Progenitor cell of endocrine pancreas (in vitro differentiated cells): ENCODE data around the gene TNFRSF25. TPM values are rescaled to one million over a fixed set of nuclear protein-coding genes. Genes with fewer than 3 reads are reported as not detected.
A peak's percentile ranks its signal among the peaks of the same experiment; 100 is the strongest.

Experiments used
- DNase-seq: peaks from one replicate; pipeline ENCODE4 v3.0.0; 2021; ENCODE audit warnings: low spot score; ENCODE audit not compliant: unreplicated experiment
- H3K27ac Mint-ChIP-seq: 2 replicates; pipeline ENCODE4 v1.8.0; 2021; ENCODE audit warnings: mild to moderate bottlenecking, moderate library complexity, mixed read lengths
- H3K27me3 Mint-ChIP-seq: 2 replicates; pipeline ENCODE4 v1.8.0; 2021; ENCODE audit warnings: mixed read lengths
- H3K36me3 Mint-ChIP-seq: 2 replicates; pipeline ENCODE4 v1.8.0; 2022; ENCODE audit warnings: mixed read lengths; ENCODE audit not compliant: insufficient read depth
- H3K4me1 Mint-ChIP-seq: 2 replicates; pipeline ENCODE4 v1.8.0; 2021; ENCODE audit warnings: low read depth, mixed read lengths
- H3K4me3 Mint-ChIP-seq: 2 replicates; pipeline ENCODE4 v1.8.0; 2021; ENCODE audit warnings: low read depth, mild to moderate bottlenecking, moderate library complexity, mixed read lengths
- H3K9me3 Mint-ChIP-seq: 2 replicates; pipeline ENCODE4 v1.8.0; 2021; ENCODE audit warnings: low read depth, mixed read lengths
- CTCF ChIP-seq: fragments of 200-600 bp; sonication (generic); IDR thresholded peaks from one replicate; pipeline ENCODE4 v1.5.0; 2021; ENCODE audit warnings: antibody characterized with exemption, mild to moderate bottlenecking; ENCODE audit not compliant: unreplicated experiment
- total RNA-seq: library from RNA; stranded (reverse); gene quantifications from 2 replicates; pipeline ENCODE4 v1.2.1, GENCODE V29; 2021

Gene TNFRSF25
- total RNA-seq, 1 donor from 2014 or later = 68.9 TPM

GRCh38 chr1:6445062-6445763 lies 20.8 kb downstream of the TNFRSF25 start:
- TF ChIP-seq CTCF = peak; percentile 67
- Mint-ChIP-seq H3K27me3 (peaks cover 22% of the 10 kb centered on the region), H3K36me3 (no peaks in the 10 kb centered on the region), H3K4me1 (peaks cover 17% of the 10 kb centered on the region), H3K27ac (peak overlapping the region; percentile 73), H3K9me3 (no peaks in the 10 kb centered on the region), H3K4me3 (no peak overlapping the region)
- peak; percentile 52 for DNase-seq

GRCh38 chr1:6444377-6444776 lies 21.6 kb downstream of the TNFRSF25 start:
- no peaks in the 10 kb centered on the region for H3K9me3 Mint-ChIP-seq
- no peaks in the 10 kb centered on the region for H3K36me3 Mint-ChIP-seq
- H3K4me1 Mint-ChIP-seq = peaks cover 13% of the 10 kb centered on the region
- DNase-seq = no peak
- H3K27ac Mint-ChIP-seq = no peak overlapping the region
- no peak overlapping the region for H3K4me3 Mint-ChIP-seq
- no peak for TF ChIP-seq CTCF
- peaks cover 21% of the 10 kb centered on the region for H3K27me3 Mint-ChIP-seq

- no peak for DNase-seq
- Mint-ChIP-seq H3K4me3 (no peak overlapping the region), H3K27me3 (peaks cover 23% of the 10 kb centered on the region), H3K4me1 (peaks cover 13% of the 10 kb centered on the region), H3K9me3 (no peaks in the 10 kb centered on the region), H3K36me3 (no peaks in the 10 kb centered on the region), H3K27ac (no peak overlapping the region)
- TF ChIP-seq CTCF = no peak
Observed at GRCh38 chr1:6443339-6444115, 22.4 kb downstream of the TNFRSF25 start.

GRCh38 chr1:6441586-6441985 lies 24.4 kb downstream of the TNFRSF25 start:
- H3K9me3 Mint-ChIP-seq = no peaks in the 10 kb centered on the region
- TF ChIP-seq CTCF = no peak
- H3K36me3 Mint-ChIP-seq = no peaks in the 10 kb centered on the region
- H3K27me3 Mint-ChIP-seq = peaks cover 28% of the 10 kb centered on the region
- H3K27ac Mint-ChIP-seq = no peak overlapping the region
- peaks cover 12% of the 10 kb centered on the region for H3K4me1 Mint-ChIP-seq
- DNase-seq = no peak
- H3K4me3 Mint-ChIP-seq = no peak overlapping the region

- Mint-ChIP-seq H3K27me3 (peaks cover 31% of the 10 kb centered on the region), H3K4me1 (peaks cover 9% of the 10 kb centered on the region), H3K36me3 (no peaks in the 10 kb centered on the region), H3K4me3 (no peak overlapping the region), H3K27ac (no peak overlapping the region), H3K9me3 (no peaks in the 10 kb centered on the region)
- DNase-seq = peak; percentile 55
- TF ChIP-seq CTCF = peak; percentile 65
Observed at GRCh38 chr1:6440198-6441126, 25.5 kb downstream of the TNFRSF25 start.
